Caco-2 (cell line): ENCODE data around the gene NLGN1. TPM values are rescaled to one million over a fixed set of nuclear protein-coding genes. Genes with fewer than 3 reads are reported as not detected.

ENCODE experiments used
- BruUV-seq: library from RNA; stranded (reverse); fragments of 400-500 nt; replicated peaks from 2 replicates; lab custom pipeline; 2021; lab: Mats Ljungman, UMichigan
- CTCF ChIA-PET: fragments of 300-600 bp; sonication (Branson Sonifier 250); formaldehyde crosslinking; loops from one replicate; lab custom pipeline; 2022; ENCODE audit warnings: antibody characterized with exemption; lab: Charles Lee
- POLR2A ChIA-PET: fragments of 300-600 bp; sonication (Branson Sonifier 250); formaldehyde crosslinking; loops from one replicate; lab custom pipeline; 2022; ENCODE audit warnings: antibody characterized with exemption; lab: Charles Lee
- DNase-seq, 2 experiments: peaks; one replicate each; pipeline versions ENCODE4 v3.0.0 to v3.0.0-alpha.2; 2020 to 2022
- H3K27me3 ChIP-seq: replicated peaks from 2 replicates; pipeline ENCODE4 v1.6.0; 2011; ENCODE audit warnings: low read length; ENCODE audit not compliant: control insufficient read depth, insufficient read depth
- H3K36me3 ChIP-seq: 2 replicates; pipeline ENCODE4 v1.5.1; 2011; ENCODE audit warnings: low read length; ENCODE audit not compliant: control insufficient read depth, insufficient read depth
- H3K4me1 ChIP-seq: fragments of 250-450 bp; sonication (Bioruptor Pico); 2 replicates; pipeline ENCODE4 v1.5.1; 2020; ENCODE audit warnings: mild to moderate bottlenecking
- H3K4me3 ChIP-seq: 2 replicates; pipeline ENCODE4 v1.5.1; 2011; ENCODE audit warnings: low read depth, mild to moderate bottlenecking, control low read depth, low read length
- H3K9me3 ChIP-seq: fragments of 250-450 bp; sonication (Bioruptor Pico); 2 replicates; pipeline ENCODE4 v1.5.1; 2020; ENCODE audit warnings: mild to moderate bottlenecking, moderate library complexity
- H3K27ac Mint-ChIP-seq: one replicate; pipeline ENCODE4 v1.8.0; 2022; ENCODE audit warnings: mixed read lengths; ENCODE audit not compliant: unreplicated experiment
- H3K27me3 Mint-ChIP-seq: one replicate; pipeline ENCODE4 v1.8.0; 2022; ENCODE audit warnings: mixed read lengths; ENCODE audit not compliant: insufficient read depth, unreplicated experiment
- H3K36me3 Mint-ChIP-seq: one replicate; pipeline ENCODE4 v1.8.0; 2022; ENCODE audit warnings: mild to moderate bottlenecking, mixed read lengths; ENCODE audit not compliant: insufficient read depth, unreplicated experiment
- H3K4me1 Mint-ChIP-seq: one replicate; pipeline ENCODE4 v1.8.0; 2022; ENCODE audit warnings: low read depth, mixed read lengths; ENCODE audit not compliant: unreplicated experiment
- H3K4me3 Mint-ChIP-seq: one replicate; pipeline ENCODE4 v1.8.0; 2022; ENCODE audit warnings: mild to moderate bottlenecking, moderate library complexity, mixed read lengths; ENCODE audit not compliant: unreplicated experiment
- H3K9me3 Mint-ChIP-seq: one replicate; pipeline ENCODE4 v1.8.0; 2022; ENCODE audit warnings: mixed read lengths; ENCODE audit not compliant: unreplicated experiment
- CTCF ChIP-seq, 2 experiments: fragments of 200-600 bp in 1 of 2; IDR thresholded peaks; 1 replicate in 1 of 2; 2 replicates in 1 of 2; pipeline versions ENCODE4 v1.5.1 to v1.8.0; 2011 to 2022; ENCODE audit warnings: antibody characterized with exemption in 1 of 2, control low read depth in 1 of 2, inconsistent platforms in 1 of 2, low read depth in 1 of 2, low read length in 1 of 2, mild to moderate bottlenecking in 1 of 2, moderate library complexity in 1 of 2; ENCODE audit not compliant: insufficient read depth in 1 of 2, severe bottlenecking in 1 of 2, unreplicated experiment in 1 of 2
- intact Hi-C: fragments of 100-400 bp; cut with micrococcal nuclease; formaldehyde crosslinking; loops from one replicate; pipeline ENCODE4 v1.10.0; 2022; ENCODE audit not compliant: unreplicated experiment
- total RNA-seq: library from RNA; stranded (reverse); gene quantifications from 2 replicates; pipeline ENCODE4 v1.2.3, GENCODE V29; 2022

NLGN1 gene
- total RNA-seq, 1 experiment from 2014 or later, result not detected

- Histone ChIP-seq H3K36me3 (no peaks in the 10 kb centered on the region), H3K4me1 (no peaks in the 10 kb centered on the region), H3K4me3 (no peak overlapping the region), H3K27me3 (no peaks in the 10 kb centered on the region), H3K9me3 (no peaks in the 10 kb centered on the region)
- Mint-ChIP-seq H3K4me1 (no peaks in the 10 kb centered on the region), H3K27me3 (peaks cover 8% of the 10 kb centered on the region), H3K9me3 (no peaks in the 10 kb centered on the region), H3K36me3 (no peaks in the 10 kb centered on the region), H3K4me3 (no peak overlapping the region), H3K27ac (no peak overlapping the region)
- BruUV-seq, result no TSS peak
- TF ChIP-seq CTCF (IDR thresholded peaks at IDR 0.05; ENCODE audit: insufficient read depth in 1 of 2, low read depth in 1 of 2, low read length in 1 of 2, severe bottlenecking in 1 of 2, unreplicated experiment in 1 of 2), result no peak
- POLR2A ChIA-PET, result no interaction called here
- CTCF ChIA-PET, result no interaction called here
- intact Hi-C loops, result no loop called here
- DNase-seq, result no peak
These were observed 365.0 kb downstream of the NLGN1 start for GRCh38 chr3:173762501-173762900.

GRCh38 chr3:173770011-173770410, 372.5 kb downstream of the NLGN1 start:
- Mint-ChIP-seq H3K4me1 (no peaks in the 10 kb centered on the region), H3K36me3 (no peaks in the 10 kb centered on the region), H3K4me3 (no peak overlapping the region), H3K27me3 (peaks cover 5% of the 10 kb centered on the region), H3K27ac (no peak overlapping the region), H3K9me3 (no peaks in the 10 kb centered on the region)
- TF ChIP-seq CTCF (IDR thresholded peaks at IDR 0.05; ENCODE audit: insufficient read depth in 1 of 2, low read depth in 1 of 2, low read length in 1 of 2, severe bottlenecking in 1 of 2, unreplicated experiment in 1 of 2), result no peak
- DNase-seq, result no peak
- Histone ChIP-seq H3K9me3 (no peaks in the 10 kb centered on the region), H3K4me1 (no peaks in the 10 kb centered on the region), H3K4me3 (no peak overlapping the region), H3K36me3 (no peaks in the 10 kb centered on the region), H3K27me3 (no peaks in the 10 kb centered on the region)
- ChIA-PET POLR2A (no interaction called here), CTCF (no interaction called here)
- no TSS peak for BruUV-seq
- intact Hi-C loops, result no loop called here

- H3K4me3 Mint-ChIP-seq, result no peak overlapping the region
- H3K27me3 ChIP-seq, result no peaks in the 10 kb centered on the region
- H3K36me3 Mint-ChIP-seq, result no peaks in the 10 kb centered on the region
- no peaks in the 10 kb centered on the region for H3K4me1 Mint-ChIP-seq
- H3K36me3 ChIP-seq, result no peaks in the 10 kb centered on the region
- POLR2A ChIA-PET, result no interaction called here
- CTCF ChIA-PET, result no interaction called here
- no TSS peak for BruUV-seq
- TF ChIP-seq CTCF (IDR thresholded peaks at IDR 0.05; ENCODE audit: insufficient read depth in 1 of 2, low read depth in 1 of 2, low read length in 1 of 2, severe bottlenecking in 1 of 2, unreplicated experiment in 1 of 2), result no peak
- no peaks in the 10 kb centered on the region for H3K4me1 ChIP-seq
- no peak overlapping the region for H3K4me3 ChIP-seq
- no peak overlapping the region for H3K27ac Mint-ChIP-seq
- no peak for DNase-seq
- H3K9me3 Mint-ChIP-seq, result no peaks in the 10 kb centered on the region
- H3K27me3 Mint-ChIP-seq, result peaks cover 7% of the 10 kb centered on the region
- intact Hi-C loops, result no loop called here
- no peaks in the 10 kb centered on the region for H3K9me3 ChIP-seq
These were observed 373.4 kb downstream of the NLGN1 start for GRCh38 chr3:173770796-173771573.
